SW 1271 (cell line): ENCODE data around the gene DRAP1.
"Not testable (repeated sequence)": the region's sequence is repeated elsewhere in the genome, so short reads cannot be mapped to it uniquely, and the experiment has no call there.

ENCODE experiments used
- DNase-seq, 2 experiments: peaks; one replicate each; lab custom pipeline; 2025; lab: John Stamatoyannopoulos, UW

Gene DRAP1

GRCh38 chr11:65931773-65932557 is 12.7 kb downstream of the DRAP1 start:
- DNase-seq = no peak

GRCh38 chr11:65932558-65932919 is 13.3 kb downstream of the DRAP1 start:
- no peak for DNase-seq

GRCh38 chr11:65934014-65934413 is 14.8 kb downstream of the DRAP1 start:
- DNase-seq = no peak

GRCh38 chr11:65937766-65938165 is 18.5 kb downstream of the DRAP1 start:
- DNase-seq = no peak

GRCh38 chr11:65941720-65942310 is 22.6 kb downstream of the DRAP1 start:
- no peak for DNase-seq

- DNase-seq = no peak
Measured at GRCh38 chr11:65942531-65942930, 23.3 kb downstream of the DRAP1 start.

GRCh38 chr11:65944191-65944590 is 25.0 kb downstream of the DRAP1 start:
- DNase-seq = no peak

GRCh38 chr11:65944767-65945166 is 25.5 kb downstream of the DRAP1 start:
- no peak for DNase-seq

GRCh38 chr11:65945430-65945911 is 26.2 kb downstream of the DRAP1 start, which contains the start of gene TSGA10IP:
TSGA10IP (plus strand) TSS chr11:65945480; CDS start chr11:65945676, 196 bp downstream.
- no peak for DNase-seq

GRCh38 chr11:65945941-65946558 is 26.8 kb downstream of the DRAP1 start:
- no peak for DNase-seq

- DNase-seq = no peak
Measured at GRCh38 chr11:65946655-65947054, 27.4 kb downstream of the DRAP1 start.

- DNase-seq = no peak
Measured at GRCh38 chr11:65947133-65947532, 27.9 kb downstream of the DRAP1 start.

- no peak for DNase-seq
Measured at GRCh38 chr11:65947603-65948125, 28.4 kb downstream of the DRAP1 start.

- not testable (repeated sequence) for DNase-seq
Measured at GRCh38 chr11:65950711-65951110, 31.5 kb downstream of the DRAP1 start.

GRCh38 chr11:65951641-65952040 is 32.4 kb downstream of the DRAP1 start:
- not testable (repeated sequence) for DNase-seq

- DNase-seq = no peak
Measured at GRCh38 chr11:65952052-65952521, 32.9 kb downstream of the DRAP1 start.

GRCh38 chr11:65953471-65953870 is 34.2 kb downstream of the DRAP1 start:
- DNase-seq = no peak

GRCh38 chr11:65954771-65955170 is 35.5 kb downstream of the DRAP1 start:
- no peak for DNase-seq

- DNase-seq = no peak
Measured at GRCh38 chr11:65958291-65958690, 39.1 kb downstream of the DRAP1 start.

- DNase-seq = no peak
Measured at GRCh38 chr11:65958774-65959420, 39.7 kb downstream of the DRAP1 start.

- DNase-seq = no peak
Measured at GRCh38 chr11:65960824-65961266, 41.6 kb downstream of the DRAP1 start.
